GM19324 (cell line): ENCODE results near the gene SLC9A3.

Source experiments
- ATAC-seq: cut with Tn5 transposase; IDR thresholded peaks from one replicate; pipeline ENCODE4 v1.9.1; 2021; ENCODE audit warnings: mild to moderate bottlenecking, moderate library complexity; ENCODE audit not compliant: unreplicated experiment, low FRiP score

Gene SLC9A3

GRCh38 chr5:539469-540070 lies 15.3 kb upstream of the SLC9A3 start:
- ATAC-seq: no peak

DNA sequence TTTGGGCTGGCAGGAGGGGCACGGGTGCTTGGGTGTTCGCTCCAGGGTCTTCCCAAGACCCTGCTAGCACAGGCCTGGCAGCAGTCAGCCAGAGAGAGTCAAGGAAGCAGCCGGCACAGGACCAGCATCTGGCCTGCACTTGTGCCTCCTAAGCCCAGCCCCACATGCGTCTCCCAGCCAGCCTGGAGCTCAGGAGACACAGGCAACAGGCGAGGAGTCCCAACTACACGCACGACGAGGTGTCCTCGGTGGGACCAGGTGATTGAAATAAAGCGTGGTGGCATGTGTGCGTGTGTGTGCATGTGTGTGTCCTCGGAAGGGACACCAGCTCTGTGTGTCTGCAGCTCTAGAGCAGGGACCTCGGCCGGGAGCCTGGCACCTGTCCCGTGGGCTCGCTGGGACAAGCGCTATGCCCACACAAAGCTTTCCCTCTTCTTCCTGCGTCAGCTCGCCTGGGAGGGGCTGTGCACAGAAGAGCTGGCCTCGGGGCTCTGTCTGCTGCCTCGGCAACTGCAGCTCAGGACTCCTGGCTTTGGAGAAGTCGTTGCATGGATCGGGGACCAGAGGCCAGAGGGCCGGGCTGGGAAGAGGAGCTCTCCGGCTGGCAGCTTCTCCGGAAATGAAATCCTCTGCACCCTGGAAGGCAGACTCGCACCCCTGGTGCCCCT lies 14.7 kb upstream of the SLC9A3 start:
- ATAC-seq: no peak

GRCh38 chr5:538271-538771 lies 14.1 kb upstream of the SLC9A3 start:
- ATAC-seq: no peak

GRCh38 chr5:537621-538071 lies 13.4 kb upstream of the SLC9A3 start:
- ATAC-seq: no peak

GRCh38 chr5:537098-537497 lies 12.8 kb upstream of the SLC9A3 start:
- ATAC-seq: no peak

- ATAC-seq: no peak
Measured at GRCh38 chr5:535846-536698, 11.8 kb upstream of the SLC9A3 start.

DNA sequence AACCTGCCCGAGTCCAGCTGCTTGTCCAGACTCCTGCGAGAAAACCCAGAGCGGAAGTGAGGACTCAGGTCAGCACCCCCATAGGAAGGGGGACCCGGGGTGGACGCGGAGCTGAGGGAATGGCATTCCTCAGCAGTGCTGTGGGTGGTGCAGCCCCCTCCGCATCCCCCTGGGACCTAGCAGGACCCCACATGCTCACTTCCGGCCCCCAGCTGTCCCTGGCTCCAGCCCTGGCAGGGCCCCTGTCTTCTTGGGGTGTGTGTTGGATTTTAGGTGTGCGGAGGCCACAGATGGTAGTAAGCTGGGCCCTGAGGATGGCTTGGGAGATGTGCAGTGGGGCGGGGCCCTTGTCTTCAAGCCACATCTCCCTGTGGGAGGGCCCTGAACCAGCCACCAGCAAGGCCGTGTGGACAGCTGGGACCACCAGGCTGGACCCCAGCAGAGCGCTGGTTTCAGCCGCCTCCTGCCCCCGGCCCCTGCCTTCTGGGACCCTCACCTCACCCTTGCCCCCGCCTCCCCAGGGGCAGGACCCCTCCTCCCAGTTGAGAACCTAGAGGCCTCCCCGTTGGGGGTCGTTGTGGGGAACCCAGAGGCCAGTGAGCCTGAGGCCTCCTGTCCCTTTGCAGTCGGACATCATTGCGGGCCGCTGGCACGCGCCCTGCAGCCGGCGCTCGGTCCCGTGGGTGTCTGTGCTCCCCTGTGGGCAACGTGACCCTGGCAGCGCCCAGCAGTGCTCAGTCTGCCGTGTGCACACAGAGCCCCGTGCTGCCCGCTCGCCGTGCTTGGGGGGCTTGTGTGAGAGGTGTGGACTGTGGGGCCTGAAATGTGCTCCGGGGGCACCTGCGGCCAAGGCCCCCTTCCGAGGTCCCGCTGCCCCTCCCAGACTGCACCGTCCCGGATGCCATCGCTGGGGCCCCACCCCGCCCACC lies 10.8 kb upstream of the SLC9A3 start:
- ATAC-seq: no peak

- ATAC-seq: no peak
Measured at GRCh38 chr5:533955-534742, 9.9 kb upstream of the SLC9A3 start.

DNA sequence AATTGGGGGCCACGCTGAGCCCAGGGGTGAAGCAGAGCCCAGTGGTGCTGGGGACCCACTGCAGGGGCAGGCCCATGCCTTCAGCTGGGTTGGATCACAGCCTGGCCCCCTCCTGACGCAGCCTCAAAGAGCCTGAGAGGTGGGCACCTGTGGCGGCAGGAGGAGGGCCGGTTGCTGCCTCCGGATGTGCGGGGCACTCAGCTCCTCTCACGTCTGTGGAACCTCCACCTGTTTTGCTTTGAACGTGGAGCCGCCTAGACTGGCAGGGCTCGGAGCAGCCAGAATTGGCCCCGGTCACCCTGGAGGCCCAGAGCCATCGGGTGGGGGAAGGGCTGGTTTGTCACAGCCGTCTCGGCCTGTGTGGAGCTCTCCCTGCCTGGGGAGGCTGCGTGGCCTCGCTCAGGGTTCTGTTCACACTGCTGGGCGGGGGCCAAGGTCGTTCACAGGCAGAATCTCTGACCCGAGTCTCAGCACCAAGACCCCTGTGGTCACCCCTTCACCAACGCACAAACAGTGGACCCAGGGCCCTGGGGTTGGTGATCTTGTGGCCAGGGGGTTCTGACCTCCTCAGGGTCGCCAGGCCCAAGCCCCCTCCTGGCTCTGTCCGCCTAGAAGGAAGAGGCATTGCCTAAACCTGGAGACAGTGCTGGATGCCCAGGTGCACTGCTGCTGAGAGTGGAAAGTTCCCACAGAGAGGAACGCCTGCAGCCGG lies 9.2 kb upstream of the SLC9A3 start:
- no peak for ATAC-seq

GRCh38 chr5:532521-533242 lies 8.4 kb upstream of the SLC9A3 start:
- ATAC-seq: no peak

GRCh38 chr5:531749-532315 lies 7.6 kb upstream of the SLC9A3 start:
- no peak for ATAC-seq

- ATAC-seq: no peak
Measured at GRCh38 chr5:531101-531748, 7.0 kb upstream of the SLC9A3 start.

GRCh38 chr5:530001-530955 lies 6.0 kb upstream of the SLC9A3 start:
- no peak for ATAC-seq

- ATAC-seq: no peak
Measured at GRCh38 chr5:528629-529511, 4.6 kb upstream of the SLC9A3 start.
